Astrocyte of the spinal cord (primary cell): ENCODE data around the gene TIGD3.

Experiments used
- DNase-seq: peaks from one replicate; pipeline ENCODE4 v3.0.0; 2011; ENCODE audit warnings: low read depth, low spot score
- H3K4me3 ChIP-seq: 2 replicates; pipeline ENCODE4 v1.5.1; 2011; ENCODE audit warnings: low read depth, mild to moderate bottlenecking, low read length, moderate library complexity
- in situ Hi-C: cut with HindIII; loops from 2 replicates; pipeline ENCODE4 v1.10.0; 2017; ENCODE audit warnings: low sequenced_read_pairs
- TF ChIP-seq, protein P1 (sequence below): IDR thresholded peaks from 2 replicates; pipeline ENCODE4 v1.5.1; 2012; ENCODE audit warnings: low read depth, mild to moderate bottlenecking, low read length, inconsistent platforms

TIGD3 gene

DNA sequence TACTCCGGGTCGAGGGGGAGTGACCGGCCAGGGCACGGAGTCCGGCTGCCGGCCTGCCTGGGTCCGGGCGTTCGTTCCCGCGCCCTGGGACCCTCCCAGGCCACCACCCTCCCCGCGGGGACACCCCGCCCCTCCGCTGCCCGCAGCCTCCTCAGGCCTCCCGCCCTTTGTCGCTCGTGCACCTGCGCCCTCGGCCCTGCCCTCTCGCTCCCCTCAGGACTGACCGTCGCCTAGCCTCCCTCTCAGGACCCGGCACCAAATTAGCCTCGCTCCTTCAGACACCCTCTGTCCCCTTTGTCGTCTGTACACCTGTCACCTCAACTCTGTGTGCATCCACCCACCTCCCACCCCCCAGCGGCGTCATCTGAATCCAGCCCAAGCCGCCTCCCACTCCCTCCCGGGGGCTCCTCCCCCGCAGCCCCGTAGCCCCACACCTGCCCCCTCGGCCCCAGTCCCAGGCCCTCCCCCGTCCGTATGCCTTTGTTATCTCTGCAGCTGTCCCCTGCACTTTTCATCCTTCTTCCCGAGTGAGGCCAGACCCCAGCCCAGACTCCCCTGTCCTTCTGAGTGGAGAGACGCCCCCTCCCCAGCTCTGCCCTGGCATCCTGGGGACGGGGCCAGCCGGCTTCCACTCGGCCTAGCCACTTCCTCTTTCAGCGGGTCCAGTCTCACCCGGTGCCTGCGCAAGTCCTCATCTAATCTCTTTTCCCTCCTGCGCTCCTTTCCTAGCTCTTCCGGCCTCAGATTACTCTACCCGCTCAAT, 643 bp downstream of the TIGD3 start:
- no peak for DNase-seq
- peak overlapping the region; percentile 32 for H3K4me3 ChIP-seq
- TF ChIP-seq, protein P1, sequence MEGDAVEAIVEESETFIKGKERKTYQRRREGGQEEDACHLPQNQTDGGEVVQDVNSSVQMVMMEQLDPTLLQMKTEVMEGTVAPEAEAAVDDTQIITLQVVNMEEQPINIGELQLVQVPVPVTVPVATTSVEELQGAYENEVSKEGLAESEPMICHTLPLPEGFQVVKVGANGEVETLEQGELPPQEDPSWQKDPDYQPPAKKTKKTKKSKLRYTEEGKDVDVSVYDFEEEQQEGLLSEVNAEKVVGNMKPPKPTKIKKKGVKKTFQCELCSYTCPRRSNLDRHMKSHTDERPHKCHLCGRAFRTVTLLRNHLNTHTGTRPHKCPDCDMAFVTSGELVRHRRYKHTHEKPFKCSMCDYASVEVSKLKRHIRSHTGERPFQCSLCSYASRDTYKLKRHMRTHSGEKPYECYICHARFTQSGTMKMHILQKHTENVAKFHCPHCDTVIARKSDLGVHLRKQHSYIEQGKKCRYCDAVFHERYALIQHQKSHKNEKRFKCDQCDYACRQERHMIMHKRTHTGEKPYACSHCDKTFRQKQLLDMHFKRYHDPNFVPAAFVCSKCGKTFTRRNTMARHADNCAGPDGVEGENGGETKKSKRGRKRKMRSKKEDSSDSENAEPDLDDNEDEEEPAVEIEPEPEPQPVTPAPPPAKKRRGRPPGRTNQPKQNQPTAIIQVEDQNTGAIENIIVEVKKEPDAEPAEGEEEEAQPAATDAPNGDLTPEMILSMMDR = no peak
- in situ Hi-C loops = no loop called here

- DNase-seq = peak; percentile 36
- H3K4me3 ChIP-seq = peak overlapping the region; percentile 13
- TF ChIP-seq, protein P1 = no peak
- in situ Hi-C loops = no loop called here
Measured at GRCh38 chr11:65355776-65356393, 1.3 kb downstream of the TIGD3 start.

DNA sequence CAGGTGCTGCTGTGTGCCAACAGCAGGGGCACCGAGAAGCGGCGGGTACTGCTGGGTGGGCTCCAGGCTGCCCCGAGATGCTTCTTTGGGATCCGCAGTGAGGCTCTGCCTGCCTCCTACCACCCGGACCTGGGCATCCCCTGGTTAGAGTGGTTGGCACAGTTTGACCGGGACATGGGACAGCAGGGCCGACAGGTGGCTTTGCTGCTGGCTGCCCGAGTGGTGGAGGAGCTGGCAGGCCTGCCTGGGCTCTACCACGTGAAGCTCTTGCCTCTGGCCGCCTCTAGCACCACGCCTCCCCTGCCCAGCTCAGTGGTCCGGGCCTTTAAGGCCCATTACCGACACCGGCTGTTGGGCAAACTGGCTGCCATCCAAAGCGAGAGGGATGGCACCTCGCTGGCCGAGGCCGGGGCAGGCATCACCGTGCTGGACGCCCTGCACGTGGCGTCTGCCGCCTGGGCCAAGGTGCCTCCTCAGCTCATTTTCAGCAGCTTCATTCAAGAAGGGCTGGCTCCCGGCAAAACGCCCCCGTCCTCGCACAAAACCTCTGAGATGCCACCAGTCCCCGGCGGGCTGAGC, 1.9 kb downstream of the TIGD3 start:
- no peak overlapping the region for H3K4me3 ChIP-seq
- DNase-seq = no peak
- TF ChIP-seq, protein P1 = no peak
- in situ Hi-C loops = no loop called here

GRCh38 chr11:65357856-65358356, 3.4 kb downstream of the TIGD3 start:
- in situ Hi-C loops = no loop called here
- no peak for DNase-seq
- no peak overlapping the region for H3K4me3 ChIP-seq
- TF ChIP-seq, protein P1 = no peak

GRCh38 chr11:65362320-65362931, 7.9 kb downstream of the TIGD3 start:
- no peak for DNase-seq
- in situ Hi-C loops = no loop called here
- no peak overlapping the region for H3K4me3 ChIP-seq
- TF ChIP-seq, protein P1 = no peak

GRCh38 chr11:65362966-65363365, 8.4 kb downstream of the TIGD3 start:
- TF ChIP-seq, protein P1 = no peak
- no peak for DNase-seq
- H3K4me3 ChIP-seq = no peak overlapping the region
- in situ Hi-C loops = no loop called here
